ENCODE results near the gene CTTNBP2. TPM values are rescaled to one million over a fixed set of nuclear protein-coding genes. Genes with fewer than 3 reads are reported as not detected.

Gene CTTNBP2
- total and polyA plus RNA-seq, 12 donors = 1.2 to 6.7 (median 3.9) TPM

GRCh38 chr7:117818232-117818631 lies 55.0 kb downstream of the CTTNBP2 start:
- TF ChIP-seq CTCF (IDR thresholded peaks at IDR 0.05) = no peak
- TF ChIP-seq POLR2A (IDR thresholded peaks at IDR 0.05) = no peak
- intact Hi-C loops (cut with DNase I) = no loop called here
- H3K4me3 ChIP-seq = no peak overlapping the region
- no peaks in the 10 kb centered on the region for H3K36me3 ChIP-seq (replicated peaks in 1 of 2)
- no peaks in the 10 kb centered on the region for H3K9me3 ChIP-seq (replicated peaks in 1 of 3)
- H3K27me3 ChIP-seq = no peaks in the 10 kb centered on the region
- no peak overlapping the region for H3K27ac ChIP-seq
- 79 to 91% (median 82%) methylated on average over 2 of the region's 2 CpGs for WGBS, 4 donors
- no peaks in the 10 kb centered on the region for H3K4me1 ChIP-seq (replicated peaks in 1 of 2)
- no peak for DNase-seq

GRCh38 chr7:117816727-117817126 lies 56.5 kb downstream of the CTTNBP2 start:
- H3K4me1 ChIP-seq (replicated peaks in 1 of 2) = no peaks in the 10 kb centered on the region
- no peaks in the 10 kb centered on the region for H3K27me3 ChIP-seq
- intact Hi-C loops (cut with DNase I) = no loop called here
- no peak for DNase-seq
- H3K4me3 ChIP-seq = no peak overlapping the region
- H3K9me3 ChIP-seq (replicated peaks in 1 of 3) = no peaks in the 10 kb centered on the region
- no peaks in the 10 kb centered on the region for H3K36me3 ChIP-seq (replicated peaks in 1 of 2)
- no peak overlapping the region for H3K27ac ChIP-seq
- 58 to 75% (median 68%) methylated on average over 7 of the region's 7 CpGs for WGBS, 4 donors
- TF ChIP-seq POLR2A (IDR thresholded peaks at IDR 0.05) = no peak

- no peak for DNase-seq
- Histone ChIP-seq H3K27ac (no peak overlapping the region), H3K9me3 (replicated peaks in 1 of 3) (no peaks in the 10 kb centered on the region), H3K4me1 (replicated peaks in 1 of 2) (peaks cover 0 to 12% of the 10 kb centered on the region in 2 donors), H3K4me3 (no peak overlapping the region), H3K27me3 (no peaks in the 10 kb centered on the region), H3K36me3 (replicated peaks in 1 of 2) (no peaks in the 10 kb centered on the region)
- TF ChIP-seq CTCF (IDR thresholded peaks at IDR 0.05) (no peak), POLR2A (IDR thresholded peaks at IDR 0.05) (no peak)
- WGBS, 4 donors = 83 to 96% (median 86%) methylated on average over 2 of the region's 2 CpGs
- intact Hi-C loops (cut with DNase I) = no loop called here
These were observed 61.5 kb downstream of the CTTNBP2 start for GRCh38 chr7:117811696-117812095.

GRCh38 chr7:117810642-117811512 lies 62.4 kb downstream of the CTTNBP2 start:
- TF ChIP-seq POLR2A (IDR thresholded peaks at IDR 0.05) = no peak
- no peak for TF ChIP-seq CTCF (IDR thresholded peaks at IDR 0.05)
- Histone ChIP-seq H3K4me3 (no peak overlapping the region), H3K27me3 (no peaks in the 10 kb centered on the region), H3K27ac (no peak overlapping the region), H3K36me3 (replicated peaks in 1 of 2) (no peaks in the 10 kb centered on the region), H3K4me1 (replicated peaks in 1 of 2) (peaks cover 0 to 12% of the 10 kb centered on the region in 2 donors), H3K9me3 (replicated peaks in 1 of 3) (no peaks in the 10 kb centered on the region)
- WGBS, 4 donors = 64 to 77% (median 73%) methylated on average over 6 of the region's 6 CpGs
- no peak for DNase-seq
- intact Hi-C loops (cut with DNase I) = no loop called here

- 76 to 85% (median 83%) methylated on average over 3 of the region's 3 CpGs for WGBS, 4 donors
- Histone ChIP-seq H3K9me3 (replicated peaks in 1 of 3) (no peaks in the 10 kb centered on the region), H3K27me3 (no peaks in the 10 kb centered on the region), H3K27ac (no peak overlapping the region), H3K4me3 (no peak overlapping the region), H3K36me3 (replicated peaks in 1 of 2) (no peaks in the 10 kb centered on the region), H3K4me1 (replicated peaks in 1 of 2) (peaks cover 0 to 12% of the 10 kb centered on the region in 2 donors)
- DNase-seq = no peak
- intact Hi-C loops (cut with DNase I) = no loop called here
- TF ChIP-seq CTCF (IDR thresholded peaks at IDR 0.05) (no peak), POLR2A (IDR thresholded peaks at IDR 0.05) (no peak)
These were observed 63.3 kb downstream of the CTTNBP2 start for GRCh38 chr7:117809958-117810357.

Data from adrenal gland (tissue), 12 donors.